Activated gamma-delta T cell treated with anti-CD3 and anti-CD28 coated beads, Interleukin-2, amount 50 U/mL, for 16 hours (primary cell): Measurements from ENCODE around the gene LCN1.
"Not testable (repeated sequence)": the region's sequence is repeated elsewhere in the genome, so short reads cannot be mapped to it uniquely, and the experiment has no call there.

Experiments used
- DNase-seq: peaks from one replicate; pipeline ENCODE4 v3.0.0-alpha.2; 2020; ENCODE audit warnings: low read depth

The LCN1 gene

GRCh38 chr9:135546792-135547617 is 25.8 kb downstream of the LCN1 start:
- not testable (repeated sequence) for DNase-seq

GRCh38 chr9:135547756-135548736 is 26.8 kb downstream of the LCN1 start:
- no peak for DNase-seq

GRCh38 chr9:135549478-135550343 is 28.5 kb downstream of the LCN1 start:
- DNase-seq = not testable (repeated sequence)

- DNase-seq = no peak
Measured at GRCh38 chr9:135550344-135550918, 29.2 kb downstream of the LCN1 start.

- no peak for DNase-seq
Measured at GRCh38 chr9:135551031-135551430, 29.8 kb downstream of the LCN1 start.

GRCh38 chr9:135551456-135551855 is 30.2 kb downstream of the LCN1 start:
- DNase-seq = no peak

DNA sequence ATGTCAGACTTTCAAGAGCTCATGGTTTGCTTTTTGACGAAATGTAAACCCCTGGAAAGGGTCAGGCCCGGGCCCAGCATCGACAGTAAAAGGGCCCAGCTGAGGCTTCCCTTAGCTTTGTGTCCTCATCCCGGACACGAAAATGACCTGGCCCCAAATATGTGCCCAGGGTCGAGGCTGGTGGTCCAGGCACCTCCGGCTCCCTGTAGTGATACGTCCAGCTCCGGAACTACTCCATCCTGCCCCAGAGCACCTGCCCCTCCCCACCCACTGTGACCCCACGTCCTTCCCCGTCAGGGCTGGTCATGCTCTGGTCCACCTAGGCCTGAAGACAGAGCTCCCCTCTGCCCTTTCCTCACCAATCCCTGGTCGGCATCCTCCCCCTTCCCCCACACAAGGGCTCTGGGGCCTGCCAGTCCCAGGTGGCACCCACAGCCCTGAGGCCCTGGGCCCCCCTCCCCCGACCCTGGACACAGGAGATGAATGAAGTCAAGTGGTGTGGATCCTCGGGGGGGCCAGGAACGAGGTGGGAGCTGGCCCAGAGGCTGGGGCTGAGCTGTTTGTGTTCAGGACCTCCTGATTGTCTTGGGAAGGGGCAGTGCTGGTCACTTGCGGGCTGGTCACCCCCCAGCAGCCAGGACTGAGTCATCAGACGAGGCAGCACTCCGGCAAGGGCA is 30.9 kb downstream of the LCN1 start:
- no peak for DNase-seq

- no peak for DNase-seq
Measured at GRCh38 chr9:135552698-135553171, 31.5 kb downstream of the LCN1 start.

DNA sequence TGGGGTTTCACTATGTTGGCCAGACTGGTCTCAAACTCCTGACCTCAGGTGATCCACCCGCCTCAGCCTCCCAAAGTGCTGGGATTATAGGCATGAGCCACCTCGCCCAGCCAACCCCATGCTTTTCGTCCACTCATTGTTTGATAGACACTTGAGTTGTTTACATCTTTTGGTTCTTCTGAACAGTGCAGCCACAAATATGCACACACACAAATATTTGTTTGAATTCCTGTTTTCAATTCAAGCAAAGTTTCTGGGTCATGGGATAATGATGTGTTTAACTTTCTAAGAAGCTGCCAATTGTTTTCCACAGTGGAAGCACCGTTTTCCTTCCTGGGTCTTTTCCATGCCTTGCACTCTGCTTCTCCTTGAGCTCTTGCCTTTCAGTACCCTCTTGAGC is 33.5 kb downstream of the LCN1 start:
- DNase-seq = no peak

GRCh38 chr9:135555203-135555602 is 34.0 kb downstream of the LCN1 start:
- no peak for DNase-seq

- DNase-seq = no peak
Measured at GRCh38 chr9:135555910-135556309, 34.7 kb downstream of the LCN1 start.

GRCh38 chr9:135559606-135560005 is 38.4 kb downstream of the LCN1 start:
- DNase-seq = no peak

DNA sequence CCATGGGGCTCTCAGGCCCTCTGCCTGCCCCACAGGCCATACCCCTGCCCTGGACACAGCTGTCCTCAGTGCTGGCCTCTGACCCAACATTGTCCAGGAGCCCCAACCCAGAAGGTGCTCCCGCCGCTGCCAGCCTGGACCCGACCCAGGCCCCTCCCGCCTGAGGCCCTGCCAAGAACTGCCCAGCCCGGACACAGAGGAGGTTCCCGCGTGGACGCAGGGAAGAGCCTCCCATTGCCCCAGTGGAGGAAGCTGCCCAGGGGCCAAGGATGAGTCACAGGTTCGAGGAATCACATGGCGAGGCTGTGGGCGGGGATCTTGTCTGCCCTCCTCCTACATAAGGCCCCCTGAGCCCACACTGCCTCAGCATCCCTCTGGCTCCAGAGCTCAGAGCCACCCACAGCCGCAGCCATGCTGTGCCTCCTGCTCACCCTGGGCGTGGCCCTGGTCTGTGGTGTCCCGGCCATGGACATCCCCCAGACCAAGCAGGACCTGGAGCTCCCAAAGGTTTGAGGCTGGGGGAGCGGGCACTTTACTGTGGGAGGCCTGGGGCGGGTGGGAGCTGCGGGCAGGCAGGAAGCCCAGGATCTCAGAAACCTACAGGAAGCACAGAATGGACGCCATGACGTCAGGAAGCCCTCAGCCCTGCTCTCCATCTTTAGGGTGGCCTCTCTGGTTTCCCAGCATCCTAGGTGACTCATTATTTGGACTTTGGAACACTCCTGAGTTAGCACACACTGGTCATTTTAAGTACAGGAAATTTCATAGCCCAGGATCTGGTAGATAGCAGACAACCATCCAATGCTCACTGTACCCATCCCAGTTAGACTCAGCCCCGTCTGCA is 40.4 kb downstream of the LCN1 start, which contains the start of gene PAEP:
Gene PAEP, plus strand, starts transcription at position 366 of the 844 bp plus-strand sequence.
- DNase-seq = no peak

GRCh38 chr9:135562235-135562745 is 41.0 kb downstream of the LCN1 start:
- no peak for DNase-seq

GRCh38 chr9:135563039-135563476 is 41.8 kb downstream of the LCN1 start:
- no peak for DNase-seq

DNA sequence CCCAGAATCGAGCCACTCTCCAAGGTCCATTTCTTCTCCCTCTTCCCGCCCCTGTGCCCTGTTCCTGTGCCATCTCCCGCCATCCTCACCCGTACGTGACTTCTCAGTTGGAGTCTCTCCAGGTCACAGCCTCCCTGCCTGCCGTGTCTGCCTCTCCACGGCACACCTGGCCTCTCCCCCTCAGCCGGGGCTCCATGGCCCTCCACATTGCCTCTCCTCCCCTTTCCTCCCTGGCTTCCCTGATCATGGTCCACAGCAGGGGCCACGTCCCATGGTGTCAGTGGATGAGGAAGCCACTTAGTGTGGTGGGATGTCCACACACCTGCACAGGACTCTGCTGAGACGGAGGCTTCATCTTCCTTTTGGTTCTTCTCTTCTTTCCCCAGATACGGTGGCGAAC is 42.6 kb downstream of the LCN1 start:
- no peak for DNase-seq

- DNase-seq = no peak
Measured at GRCh38 chr9:135565141-135565628, 43.9 kb downstream of the LCN1 start.

GRCh38 chr9:135565636-135566035 is 44.4 kb downstream of the LCN1 start:
- no peak for DNase-seq

GRCh38 chr9:135566552-135566951 is 45.3 kb downstream of the LCN1 start:
- no peak for DNase-seq
